T-helper 1 cell treated with Interleukin-12 subunit alpha and Interleukin-12 subunit beta and Interleukin-4 antibody, amounts not matched to agents 30 μg/mL and 1 μg/mL, for 36 hours (primary cell): Measurements from ENCODE around the gene SPSB2.
A peak's percentile ranks its signal among the peaks of the same experiment; 100 is the strongest.
"Not testable (repeated sequence)": the region's sequence is repeated elsewhere in the genome, so short reads cannot be mapped to it uniquely, and the experiment has no call there.

Experiments
- H3K27ac Mint-ChIP-seq: one replicate; pipeline ENCODE4 v1.8.0; 2021; ENCODE audit warnings: mild to moderate bottlenecking, mixed read lengths
- H3K27me3 Mint-ChIP-seq: one replicate; pipeline ENCODE4 v1.8.0; 2021; ENCODE audit warnings: low read depth, mixed read lengths
- H3K36me3 Mint-ChIP-seq: one replicate; pipeline ENCODE4 v1.8.0; 2021; ENCODE audit warnings: low read depth, mixed read lengths
- H3K4me1 Mint-ChIP-seq: one replicate; pipeline ENCODE4 v1.8.0; 2021; ENCODE audit warnings: low read depth, mixed read lengths
- H3K4me3 Mint-ChIP-seq: one replicate; pipeline ENCODE4 v1.8.0; 2021; ENCODE audit warnings: mild to moderate bottlenecking, moderate library complexity, mixed read lengths
- H3K9me3 Mint-ChIP-seq: one replicate; pipeline ENCODE4 v1.8.0; 2021; ENCODE audit warnings: mixed read lengths

Gene SPSB2

GRCh38 chr12:6908141-6908540 lies 35.0 kb upstream of the SPSB2 start:
- H3K27ac Mint-ChIP-seq, H3K9me3 Mint-ChIP-seq, H3K27me3 Mint-ChIP-seq, H3K4me1 Mint-ChIP-seq, H3K36me3 Mint-ChIP-seq, H3K4me3 Mint-ChIP-seq: not testable (repeated sequence)

- Mint-ChIP-seq H3K27me3 (no peaks in the 10 kb centered on the region), H3K36me3 (no peaks in the 10 kb centered on the region), H3K4me1 (peaks cover 4% of the 10 kb centered on the region), H3K27ac (no peak overlapping the region), H3K9me3 (no peaks in the 10 kb centered on the region), H3K4me3 (no peak overlapping the region)
These were observed 32.4 kb upstream of the SPSB2 start for GRCh38 chr12:6905414-6906040.

- Mint-ChIP-seq H3K27ac (peak within 1 kb of the TSS; percentile 8), H3K4me1 (peaks cover 4% of the 10 kb centered on the region), H3K9me3 (no peaks in the 10 kb centered on the region), H3K27me3 (no peaks in the 10 kb centered on the region), H3K36me3 (no peaks in the 10 kb centered on the region), H3K4me3 (no peak within 1 kb of the TSS)
These were observed 31.5 kb upstream of the SPSB2 start, which contains the start of gene LRRC23 for GRCh38 chr12:6904280-6905276. TSS of gene LRRC23 (plus strand) at chr12:6904822. CDS start at chr12:6905634, 812 bp downstream.

GRCh38 chr12:6903722-6904121 lies 30.6 kb upstream of the SPSB2 start:
- H3K4me1 Mint-ChIP-seq, result peaks cover 4% of the 10 kb centered on the region
- no peaks in the 10 kb centered on the region for H3K27me3 Mint-ChIP-seq
- H3K4me3 Mint-ChIP-seq, result no peak overlapping the region
- no peaks in the 10 kb centered on the region for H3K36me3 Mint-ChIP-seq
- peak overlapping the region; percentile 8 for H3K27ac Mint-ChIP-seq
- H3K9me3 Mint-ChIP-seq, result no peaks in the 10 kb centered on the region

GRCh38 chr12:6902448-6902847 lies 29.3 kb upstream of the SPSB2 start:
- H3K27ac Mint-ChIP-seq, result no peak overlapping the region
- no peaks in the 10 kb centered on the region for H3K27me3 Mint-ChIP-seq
- H3K4me1 Mint-ChIP-seq, result peaks cover 4% of the 10 kb centered on the region
- H3K36me3 Mint-ChIP-seq, result no peaks in the 10 kb centered on the region
- H3K4me3 Mint-ChIP-seq, result no peak overlapping the region
- H3K9me3 Mint-ChIP-seq, result no peaks in the 10 kb centered on the region

- no peak overlapping the region for H3K4me3 Mint-ChIP-seq
- H3K36me3 Mint-ChIP-seq, result no peaks in the 10 kb centered on the region
- H3K27ac Mint-ChIP-seq, result no peak overlapping the region
- H3K27me3 Mint-ChIP-seq, result no peaks in the 10 kb centered on the region
- H3K9me3 Mint-ChIP-seq, result no peaks in the 10 kb centered on the region
- H3K4me1 Mint-ChIP-seq, result peaks cover 4% of the 10 kb centered on the region
These were observed 26.9 kb upstream of the SPSB2 start for GRCh38 chr12:6899837-6900519.

- H3K36me3 Mint-ChIP-seq, result no peaks in the 10 kb centered on the region
These were observed 26.3 kb upstream of the SPSB2 start for GRCh38 chr12:6899427-6899826.

GRCh38 chr12:6896846-6897435 lies 23.8 kb upstream of the SPSB2 start:
- no peaks in the 10 kb centered on the region for H3K36me3 Mint-ChIP-seq
- H3K27me3 Mint-ChIP-seq, result no peaks in the 10 kb centered on the region
- no peak overlapping the region for H3K27ac Mint-ChIP-seq
- no peak overlapping the region for H3K4me3 Mint-ChIP-seq
- H3K9me3 Mint-ChIP-seq, result no peaks in the 10 kb centered on the region
- peaks cover 3% of the 10 kb centered on the region for H3K4me1 Mint-ChIP-seq

More at GRCh38 chr12:6899427-6899826, 26.3 kb upstream of the SPSB2 start:
- H3K4me1 Mint-ChIP-seq, result peaks cover 4% of the 10 kb centered on the region
- no peak overlapping the region for H3K27ac Mint-ChIP-seq
- no peaks in the 10 kb centered on the region for H3K27me3 Mint-ChIP-seq
- no peaks in the 10 kb centered on the region for H3K9me3 Mint-ChIP-seq
- H3K4me3 Mint-ChIP-seq, result no peak overlapping the region

GRCh38 chr12:6894321-6894720 lies 21.2 kb upstream of the SPSB2 start:
- H3K9me3 Mint-ChIP-seq, result no peaks in the 10 kb centered on the region
- H3K36me3 Mint-ChIP-seq, result peaks cover 4% of the 10 kb centered on the region
- H3K27me3 Mint-ChIP-seq, result no peaks in the 10 kb centered on the region
- no peak overlapping the region for H3K27ac Mint-ChIP-seq
- H3K4me3 Mint-ChIP-seq, result no peak overlapping the region
- peaks cover 12% of the 10 kb centered on the region for H3K4me1 Mint-ChIP-seq

- Mint-ChIP-seq H3K27ac (peak overlapping the region; percentile 29), H3K4me1 (peaks cover 12% of the 10 kb centered on the region)
- not testable (repeated sequence) for H3K9me3 Mint-ChIP-seq, H3K4me3 Mint-ChIP-seq, H3K27me3 Mint-ChIP-seq, H3K36me3 Mint-ChIP-seq
These were observed 19.6 kb upstream of the SPSB2 start for GRCh38 chr12:6892683-6893082.

GRCh38 chr12:6891646-6892001 lies 18.5 kb upstream of the SPSB2 start:
- Mint-ChIP-seq H3K4me1 (peaks cover 12% of the 10 kb centered on the region), H3K4me3 (peak overlapping the region; percentile 81), H3K36me3 (peaks cover 4% of the 10 kb centered on the region), H3K9me3 (no peaks in the 10 kb centered on the region), H3K27me3 (no peaks in the 10 kb centered on the region), H3K27ac (peak overlapping the region; percentile 92)

GRCh38 chr12:6890789-6891645 lies 17.9 kb upstream of the SPSB2 start:
- H3K36me3 Mint-ChIP-seq, result peaks cover 4% of the 10 kb centered on the region
- peaks cover 12% of the 10 kb centered on the region for H3K4me1 Mint-ChIP-seq
- H3K4me3 Mint-ChIP-seq, result peak overlapping the region; percentile 81
- peak overlapping the region; percentile 96 for H3K27ac Mint-ChIP-seq
- H3K9me3 Mint-ChIP-seq, result no peaks in the 10 kb centered on the region
- H3K27me3 Mint-ChIP-seq, result no peaks in the 10 kb centered on the region

GRCh38 chr12:6889775-6890573 lies 16.9 kb upstream of the SPSB2 start:
- H3K36me3 Mint-ChIP-seq, H3K27me3 Mint-ChIP-seq, H3K9me3 Mint-ChIP-seq: not testable (repeated sequence)
- peak overlapping the region; percentile 81 for H3K4me3 Mint-ChIP-seq
- peak overlapping the region; percentile 96 for H3K27ac Mint-ChIP-seq
- peaks cover 12% of the 10 kb centered on the region for H3K4me1 Mint-ChIP-seq
